ENCODE measurements around the gene GPC3.

- TF ChIP-seq CTCF (IDR thresholded peaks at IDR 0.05) = no peak
- no peak for TF ChIP-seq POLR2A (IDR thresholded peaks at IDR 0.05)
Measured at GRCh38 chrX:133992882-133993281, 7.5 kb upstream of the GPC3 start.
